Glomerular endothelial cell (primary cell): ENCODE data around the gene ENPP3. TPM values are rescaled to one million over a fixed set of nuclear protein-coding genes. Genes with fewer than 3 reads are reported as not detected.

ENCODE experiments used
- DNase-seq: peaks from one replicate; pipeline ENCODE4 v3.0.0-alpha.2; 2011; ENCODE audit warnings: low read depth, low spot score; ENCODE audit errors: extremely low read depth
- total RNA-seq: library from RNA; depleted of rRNA; stranded (reverse); fragments of >200 nt; gene quantifications from 2 replicates; pipeline ENCODE4 v1.2.3, GENCODE V29; 2015

ENPP3 gene
- total RNA-seq, 1 donor from 2014 or later = not detected

DNA sequence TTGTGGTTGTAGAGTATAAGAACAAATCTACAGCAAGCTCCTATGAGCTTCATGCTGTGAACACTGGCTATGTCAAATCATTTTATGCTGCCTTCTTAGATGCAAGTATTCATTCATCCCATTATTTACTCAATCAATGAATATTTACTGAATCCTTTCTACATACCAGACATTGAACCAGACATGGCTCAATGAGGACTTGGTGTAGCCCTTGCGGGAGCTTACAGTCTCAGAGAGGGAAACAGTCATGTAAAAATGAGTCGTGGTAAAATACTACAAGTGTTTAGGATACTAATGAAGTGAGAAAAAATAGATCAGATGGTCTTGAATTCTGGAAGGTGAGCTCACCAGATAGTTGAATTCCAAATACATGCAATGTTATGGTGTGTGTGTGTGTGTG is 125.9 kb downstream of the ENPP3 start:
- no peak for DNase-seq

DNA sequence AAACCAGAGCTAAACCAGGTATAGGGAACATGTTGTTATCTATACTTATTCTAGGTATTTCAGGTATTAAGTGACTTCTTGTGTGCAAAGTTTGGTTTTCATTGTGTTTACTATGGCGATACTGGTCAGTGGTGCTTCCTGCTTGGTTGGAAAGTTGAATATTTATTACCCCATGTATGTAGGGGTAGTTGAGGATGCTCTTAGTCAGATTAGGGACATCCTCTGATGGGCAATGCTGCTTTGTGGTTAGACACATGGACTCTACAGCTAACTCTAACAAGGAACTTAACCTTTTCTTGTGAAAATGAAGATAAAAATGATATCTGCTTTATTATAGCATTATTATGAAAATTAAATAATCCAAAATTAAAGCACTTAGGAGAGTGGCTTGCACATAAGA is 126.6 kb downstream of the ENPP3 start:
- DNase-seq = no peak

DNA sequence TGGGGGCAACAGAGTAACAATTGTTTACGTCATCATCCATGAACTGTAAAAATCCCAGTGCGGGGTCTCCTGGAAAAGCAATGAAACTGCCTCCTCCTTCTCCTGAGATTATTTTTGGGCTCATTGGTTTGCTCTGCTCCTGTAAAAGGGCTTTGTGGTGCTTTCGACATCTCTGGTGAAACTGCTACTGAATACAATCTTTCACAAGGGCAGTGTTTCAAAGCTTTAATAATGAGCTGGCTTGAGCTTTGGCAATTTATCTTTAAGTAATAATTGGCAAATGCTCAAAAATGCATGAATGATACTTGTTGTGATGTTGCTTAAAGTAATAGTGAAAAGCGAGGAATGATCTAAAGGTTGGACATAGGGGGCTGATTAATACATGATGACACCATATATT is 127.2 kb downstream of the ENPP3 start:
- no peak for DNase-seq

DNA sequence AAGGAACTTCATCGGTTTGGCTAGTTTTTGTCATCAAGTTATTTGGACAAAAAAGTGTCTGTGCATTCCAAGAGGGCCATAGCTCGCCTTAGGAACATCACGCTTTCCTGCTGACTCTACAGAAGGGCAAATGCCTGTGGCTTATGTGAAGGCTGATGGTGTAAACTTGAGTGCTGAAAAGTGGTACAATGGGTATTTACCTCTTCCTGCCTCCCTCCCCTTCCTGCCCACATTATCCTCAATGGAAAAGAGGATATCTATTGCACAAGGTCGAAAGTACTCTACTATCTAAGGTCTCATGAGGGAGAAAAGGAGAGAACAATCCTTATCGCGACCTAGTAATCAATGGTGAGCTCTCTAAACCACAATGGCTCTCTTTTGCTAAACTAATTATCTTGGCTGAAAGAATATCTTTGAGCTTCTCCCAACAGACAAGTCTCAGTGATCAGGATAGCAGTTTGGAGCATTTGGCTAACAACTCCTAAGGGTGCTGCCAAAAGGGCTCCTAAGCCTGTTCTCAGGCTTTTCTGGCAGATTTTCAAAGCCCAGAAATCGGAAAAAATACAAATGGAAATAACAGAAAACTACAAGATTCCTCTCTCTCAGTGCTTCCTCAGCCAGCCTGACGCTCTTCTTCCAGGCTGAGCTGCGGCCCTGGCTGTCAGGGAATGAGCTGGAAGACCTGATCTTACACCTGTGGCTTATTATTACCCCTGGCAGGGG is 128.1 kb downstream of the ENPP3 start:
- no peak for DNase-seq

DNA sequence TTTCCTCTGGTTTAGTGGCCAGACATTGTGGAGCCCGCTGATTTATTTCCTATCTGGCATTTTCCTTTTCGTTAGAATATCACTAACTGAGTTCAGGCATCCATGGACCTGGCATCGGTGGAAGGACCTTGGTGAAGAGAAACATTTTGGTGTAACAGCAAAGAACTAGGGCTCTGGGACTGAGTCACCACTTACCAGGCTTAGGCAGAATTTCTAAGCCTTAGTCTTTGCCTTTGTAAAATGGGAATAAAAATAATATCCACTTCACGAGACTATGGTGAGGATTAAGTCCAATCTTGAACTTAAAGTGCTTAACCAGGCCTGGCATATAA is 128.7 kb downstream of the ENPP3 start:
- DNase-seq = no peak

DNA sequence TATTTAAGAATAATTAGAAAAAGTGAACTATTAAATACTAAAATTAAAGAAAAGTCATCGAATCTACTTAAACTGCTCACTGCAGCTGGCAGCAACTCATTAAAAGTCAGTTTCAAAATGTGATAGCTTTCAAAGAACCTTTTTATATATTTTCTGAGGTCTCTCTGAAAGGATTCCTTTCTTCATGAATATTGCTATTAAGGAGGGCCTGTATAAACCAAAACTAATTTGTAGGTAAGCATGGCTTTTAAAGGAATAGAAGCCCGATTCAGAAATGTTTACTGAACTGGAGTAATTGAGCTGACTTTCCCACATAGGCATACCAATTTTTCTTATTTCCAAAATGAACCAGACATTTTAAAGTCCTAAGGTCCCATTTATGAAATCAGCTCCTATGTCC is 129.5 kb downstream of the ENPP3 start:
- no peak for DNase-seq

DNA sequence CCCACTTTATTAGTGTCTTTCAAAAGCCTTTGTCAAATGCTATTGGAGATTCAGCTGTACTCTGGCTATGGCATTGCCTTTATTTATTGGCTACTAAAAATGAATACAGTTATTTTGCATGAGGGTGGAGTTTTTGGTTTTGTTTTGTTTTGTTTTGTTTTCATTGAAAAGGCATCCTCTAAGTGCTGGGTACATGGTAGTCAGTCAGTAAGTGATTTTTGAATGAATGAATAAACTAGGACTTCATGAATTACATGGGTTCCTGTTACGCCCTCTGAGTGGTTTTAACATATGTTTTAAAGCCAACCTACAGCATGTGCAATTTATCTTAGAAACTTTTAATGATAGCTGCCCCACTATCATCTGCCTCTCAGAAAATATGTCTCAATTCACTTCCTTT is 131.9 kb downstream of the ENPP3 start:
- DNase-seq = no peak

DNA sequence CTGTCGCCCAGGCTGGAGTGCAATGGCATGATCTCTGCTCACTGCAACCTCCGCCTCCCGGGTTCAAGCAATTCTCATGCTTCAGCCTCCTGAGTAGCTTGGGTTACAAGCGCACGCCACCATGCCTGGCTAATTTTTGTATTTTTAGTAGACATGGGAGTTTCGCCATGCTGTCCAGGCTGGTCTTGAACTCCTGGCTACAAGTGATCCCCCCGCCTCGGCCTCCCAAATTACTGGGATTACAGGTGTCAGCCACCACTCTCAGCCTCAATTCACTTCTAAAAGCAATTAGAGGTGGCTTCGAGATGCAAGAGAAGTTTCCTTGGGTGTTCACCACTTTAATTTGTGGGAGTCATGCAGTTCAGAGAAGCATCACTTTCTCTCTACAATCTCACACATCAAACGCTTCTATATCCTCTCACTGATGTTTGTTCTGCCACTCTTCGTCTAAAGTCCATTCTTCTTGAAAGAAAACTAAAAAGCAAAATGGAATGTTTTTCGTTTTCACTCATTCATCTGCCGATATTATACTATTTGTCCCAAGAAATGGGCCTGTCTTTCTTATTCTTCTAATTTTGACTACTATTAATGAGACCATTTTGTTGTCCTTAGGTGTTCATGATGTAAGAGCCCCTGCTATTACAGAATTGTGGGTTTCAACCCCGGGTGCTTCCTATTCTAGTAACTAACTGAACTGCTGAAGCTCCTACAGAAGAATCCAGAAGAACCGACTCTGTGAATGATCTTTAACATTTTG is 132.5 kb downstream of the ENPP3 start:
- DNase-seq = no peak

DNA sequence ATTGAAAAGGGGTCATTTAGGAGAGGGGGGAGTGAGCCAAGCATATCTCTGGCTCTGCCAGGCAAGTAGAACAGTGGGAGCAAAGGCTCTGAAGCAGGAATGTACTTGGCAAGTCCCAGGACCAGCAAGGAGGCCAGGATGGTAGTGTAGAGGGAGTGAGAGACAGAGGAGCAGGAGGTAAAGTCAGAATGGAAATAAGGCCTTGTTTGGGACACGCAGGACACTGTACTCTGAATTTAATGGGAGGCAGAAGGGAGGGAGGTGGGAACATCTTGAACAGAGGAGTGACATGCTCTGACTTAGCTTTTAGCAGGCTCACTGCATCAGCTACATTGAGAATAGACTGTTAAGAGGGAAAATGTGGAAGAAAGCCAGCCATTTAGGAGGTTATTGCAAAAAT is 133.7 kb downstream of the ENPP3 start:
- DNase-seq = no peak

DNA sequence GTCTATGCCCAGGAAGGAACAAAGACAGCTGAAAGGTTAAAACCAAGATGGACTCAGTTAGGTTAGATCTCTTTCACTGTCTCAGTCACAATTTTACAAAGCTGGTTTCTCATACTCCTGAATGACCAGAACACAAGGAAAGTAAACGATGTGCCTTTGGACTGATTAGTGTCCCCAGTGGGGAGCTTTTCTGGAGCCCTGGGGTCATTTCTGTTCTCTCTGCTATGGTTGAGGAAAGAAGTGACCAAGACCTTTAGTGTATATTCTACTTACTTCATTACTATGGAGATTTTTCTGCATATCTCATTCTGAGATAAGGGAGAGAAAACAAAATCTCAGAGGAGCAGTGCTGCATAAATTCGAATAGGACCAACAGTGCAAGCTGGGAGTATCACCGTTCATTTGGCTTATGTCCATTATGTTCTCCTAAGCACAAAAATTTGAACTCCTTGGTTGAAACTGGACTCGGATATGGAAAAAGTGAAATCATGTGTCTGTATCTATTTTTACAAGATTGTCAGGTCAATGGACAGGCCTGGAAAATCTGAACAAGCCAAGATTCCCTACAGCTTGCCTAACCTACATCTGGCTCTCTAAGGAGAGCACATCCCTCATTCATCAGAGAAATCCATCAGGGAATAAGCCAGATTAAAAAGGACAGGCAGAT is 136.3 kb downstream of the ENPP3 start:
- no peak for DNase-seq

DNA sequence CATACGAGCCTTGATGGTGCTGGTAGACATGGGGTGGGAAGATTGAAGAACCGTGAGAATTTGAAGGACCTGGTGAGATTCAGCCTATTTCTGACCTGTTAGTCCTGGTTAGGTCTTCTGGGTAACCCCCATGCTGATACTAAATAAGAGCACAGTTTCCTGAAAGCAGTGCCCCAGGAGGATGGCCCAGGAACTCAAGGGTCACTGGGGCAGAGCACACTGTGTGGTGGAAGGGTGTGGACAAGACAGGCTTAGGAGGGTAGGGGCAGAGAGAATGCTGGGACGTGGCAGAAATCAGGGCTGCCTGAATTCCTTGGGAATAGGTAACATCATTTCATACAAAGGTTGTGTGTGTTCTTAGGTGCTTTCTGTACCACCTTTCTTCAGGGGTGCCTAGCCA is 138.8 kb downstream of the ENPP3 start:
- no peak for DNase-seq

DNA sequence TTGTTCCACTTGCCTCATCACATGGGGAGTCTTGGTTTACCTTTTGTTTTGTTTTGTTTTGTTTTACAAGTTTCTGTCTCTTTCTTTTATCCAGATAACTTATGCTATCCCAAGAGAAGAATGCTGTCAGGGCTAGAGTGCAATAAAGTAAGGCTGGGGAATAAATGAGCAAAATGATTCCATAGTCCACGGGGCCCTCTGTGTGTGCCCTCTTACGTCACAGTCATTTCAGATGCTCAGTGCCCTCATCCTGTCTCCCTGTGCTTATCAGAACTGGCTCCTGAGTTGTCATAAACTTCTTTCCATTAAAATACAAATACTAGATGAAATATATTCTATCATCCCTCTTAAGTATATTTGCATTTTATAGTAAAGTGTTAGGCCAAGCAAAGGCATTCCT is 139.9 kb downstream of the ENPP3 start:
- DNase-seq = no peak

DNA sequence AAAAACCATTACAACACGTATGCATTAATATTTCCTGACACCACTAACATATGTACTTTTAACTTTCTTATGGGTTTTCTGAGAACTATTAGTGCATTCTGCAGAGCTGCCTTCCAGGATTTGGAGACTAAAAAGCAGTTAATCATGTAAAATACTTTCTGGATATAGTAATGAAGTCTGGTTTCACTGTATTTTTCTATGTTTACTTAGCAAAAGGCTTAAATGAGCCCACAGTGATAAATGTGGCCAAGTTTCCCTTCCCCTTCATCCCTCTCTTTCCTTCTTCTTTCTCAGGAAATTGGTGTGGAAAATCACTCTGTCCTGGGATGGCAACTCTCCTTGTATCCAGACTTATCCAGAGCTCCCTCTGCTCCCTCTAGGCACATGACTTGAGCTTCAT is 141.1 kb downstream of the ENPP3 start:
- no peak for DNase-seq

DNA sequence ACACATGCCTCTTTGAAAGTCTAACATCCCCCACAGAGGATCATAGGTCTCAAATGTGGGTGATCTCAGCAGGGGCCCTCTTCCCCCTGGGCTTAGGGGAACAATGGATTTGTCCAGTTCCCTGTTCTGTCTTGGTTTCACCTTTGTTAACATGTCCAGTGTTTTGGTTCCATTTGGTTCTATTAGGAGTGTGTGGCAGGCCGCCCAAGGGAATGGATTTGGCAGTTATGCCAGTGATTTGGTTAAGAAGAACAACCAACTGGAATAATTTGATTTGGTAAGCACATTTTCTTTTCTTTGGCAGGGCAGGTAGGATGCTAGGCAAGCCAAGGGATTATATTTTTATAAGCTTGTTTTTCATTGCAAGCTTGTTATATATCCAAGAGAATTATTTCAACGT is 142.2 kb downstream of the ENPP3 start:
- DNase-seq = no peak

DNA sequence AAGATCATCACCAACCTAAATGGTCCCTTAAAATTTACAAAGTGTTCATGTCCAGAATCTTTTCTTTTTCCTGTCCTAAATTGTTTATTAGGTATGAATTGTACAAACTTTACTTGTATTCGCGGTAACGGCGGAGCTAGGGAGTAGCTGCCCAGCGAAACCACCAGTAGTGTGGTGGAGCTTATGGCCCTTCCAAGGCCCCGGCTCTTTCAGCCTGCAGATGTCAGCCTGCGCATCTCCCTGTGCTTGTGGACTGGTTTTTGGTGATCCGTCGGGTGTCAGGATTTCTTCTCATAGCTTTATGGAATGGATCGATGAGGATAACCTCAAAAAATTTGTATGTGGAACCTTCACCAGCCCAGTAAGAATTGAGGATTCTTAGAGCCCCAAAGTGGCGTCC is 143.5 kb downstream of the ENPP3 start:
- no peak for DNase-seq

DNA sequence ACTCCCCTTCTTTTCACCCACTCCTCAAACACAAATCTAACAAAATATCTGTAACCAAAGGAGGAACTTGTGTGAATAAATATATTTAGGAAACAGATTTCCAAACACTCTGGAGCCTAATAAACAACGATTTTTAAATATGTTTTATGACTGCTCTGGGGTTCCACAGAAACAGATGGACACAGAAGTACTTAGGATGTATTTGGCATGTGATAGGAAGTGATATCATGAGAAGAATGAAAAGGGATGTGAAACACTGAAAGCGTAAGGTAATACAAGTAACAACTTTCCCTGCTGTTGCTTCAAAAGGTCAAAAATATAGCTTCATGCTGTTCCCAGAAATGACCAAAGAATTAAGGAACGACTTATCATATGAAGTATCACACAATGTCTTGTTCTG is 144.6 kb downstream of the ENPP3 start:
- DNase-seq = no peak

DNA sequence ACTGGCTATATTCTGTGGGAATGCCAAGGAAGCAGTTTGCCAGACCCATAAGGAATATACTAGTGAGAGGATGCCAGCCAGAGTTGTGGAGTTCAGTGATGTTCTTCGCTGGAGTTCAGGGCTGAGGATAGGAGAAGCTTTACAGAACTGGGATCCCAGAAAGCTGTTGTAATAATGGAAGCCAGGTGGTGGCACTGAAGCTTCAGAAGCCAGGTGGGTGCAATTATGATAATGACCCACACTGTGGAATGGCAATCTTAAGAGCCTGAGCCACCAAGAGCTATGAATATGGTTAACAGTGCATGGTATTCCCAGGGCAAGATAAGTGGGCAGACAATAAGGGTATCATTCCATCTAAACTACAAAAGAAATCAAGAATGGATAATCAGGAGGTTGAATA is 145.7 kb downstream of the ENPP3 start:
- no peak for DNase-seq

DNA sequence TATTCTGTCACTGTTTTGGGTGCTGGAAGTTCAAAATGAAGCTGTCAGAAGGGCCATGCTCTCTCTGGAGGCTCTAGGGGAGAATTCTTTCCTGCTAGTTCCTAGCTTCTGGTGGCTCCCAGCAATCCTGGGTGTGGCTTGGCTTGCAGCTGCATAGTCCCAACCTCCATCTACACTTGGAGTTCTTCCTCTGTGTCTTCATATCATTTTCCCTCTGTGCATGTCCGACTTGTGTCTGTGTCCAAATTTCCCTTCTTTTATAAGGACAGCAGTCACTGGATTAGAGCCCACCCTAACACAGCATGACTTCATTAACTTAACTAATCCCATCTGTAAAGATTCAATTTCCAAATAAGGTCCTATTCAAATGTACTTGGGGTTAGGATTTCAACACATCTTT is 147.5 kb downstream of the ENPP3 start:
- DNase-seq = no peak

DNA sequence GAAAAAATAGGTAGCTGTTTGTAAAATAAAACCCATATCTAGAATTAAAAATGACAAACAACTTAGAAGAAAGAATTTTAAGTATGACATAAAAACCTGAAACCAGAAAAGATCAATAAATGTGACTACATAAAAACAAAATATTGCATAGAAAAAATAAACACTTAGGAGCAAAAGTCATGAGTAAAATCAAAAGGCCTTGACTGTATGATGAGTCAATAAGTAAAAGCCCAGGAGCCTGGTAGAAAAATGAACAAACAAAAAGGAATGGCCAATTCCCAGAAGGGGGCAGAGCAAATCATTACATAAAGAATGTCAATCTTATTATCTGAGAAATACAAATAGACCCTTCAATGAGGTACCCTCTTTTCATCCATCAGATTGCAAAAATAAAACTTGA is 150.0 kb downstream of the ENPP3 start:
- DNase-seq = no peak

DNA sequence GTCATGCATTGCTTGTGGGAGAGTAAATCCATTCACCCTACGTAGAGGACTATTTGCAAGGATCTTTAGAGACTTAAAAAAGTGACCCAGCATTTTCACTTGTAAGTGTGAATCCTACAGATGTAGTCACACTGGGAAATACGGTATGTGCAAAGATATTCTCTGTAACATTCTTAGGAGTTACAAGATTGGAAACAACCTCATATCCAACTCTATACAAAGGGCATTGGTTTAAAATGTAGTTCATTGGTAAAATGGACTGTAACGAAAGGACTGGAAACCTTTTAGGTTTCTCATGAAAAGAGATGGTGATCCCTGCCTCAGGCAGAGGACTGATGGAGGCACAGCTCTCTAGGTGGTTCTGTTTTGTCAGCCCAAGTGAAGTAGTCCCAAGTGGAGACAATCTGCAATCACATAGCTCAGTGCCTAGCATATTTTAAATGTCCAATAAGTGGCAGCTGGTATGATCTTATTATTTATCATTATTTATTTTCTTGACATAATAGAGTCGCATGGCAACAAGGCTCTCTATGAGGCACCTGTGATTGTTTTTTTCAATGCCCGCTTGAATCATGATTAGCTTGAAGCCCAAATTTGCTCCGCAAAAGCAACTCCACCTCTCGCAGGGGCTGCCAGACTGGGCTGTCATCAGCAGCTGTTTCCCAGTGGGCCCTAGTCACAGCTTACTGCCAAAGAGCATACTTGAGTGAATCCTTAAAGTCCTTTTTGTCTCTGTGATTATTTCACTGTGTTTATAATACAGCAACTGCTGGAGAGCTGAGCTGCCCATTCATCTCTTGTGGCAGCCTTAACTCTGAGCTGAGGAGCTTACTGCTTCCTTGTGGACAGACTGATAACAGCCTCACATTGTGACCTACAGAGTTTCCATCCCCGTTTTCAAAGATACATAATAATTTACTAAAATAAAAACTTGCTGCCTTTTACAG is 150.9 kb downstream of the ENPP3 start:
- no peak for DNase-seq

DNA sequence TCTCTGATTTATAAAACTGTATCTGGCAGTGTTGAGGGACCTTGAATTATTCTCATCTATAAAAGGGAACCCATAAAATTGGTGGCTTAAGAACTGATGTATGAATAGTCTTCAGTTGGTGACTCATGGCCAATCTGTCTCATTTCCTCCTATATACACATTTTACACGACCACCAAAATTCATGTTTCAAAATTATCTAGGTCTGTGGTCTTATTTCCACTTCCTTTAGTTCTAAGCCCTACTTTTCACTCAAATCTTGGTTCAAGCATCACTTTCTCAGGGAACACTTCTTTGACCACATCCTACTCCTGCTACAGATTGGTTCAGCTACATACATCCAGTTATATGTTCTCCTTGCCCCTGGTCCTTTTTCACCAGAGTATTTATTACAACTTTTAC is 152.1 kb downstream of the ENPP3 start:
- DNase-seq = no peak
